Dendritic cell treated with granulocyte-macrophage colony-stimulating factor and Interleukin-4, amounts not matched to agents 40 ng/mL and 50 ng/mL, for 4 days (primary cell): ENCODE measurements around the gene CABS1.

Experiments used
- H3K27ac Mint-ChIP-seq: one replicate; pipeline ENCODE4 v1.8.0; 2022; ENCODE audit warnings: mild to moderate bottlenecking, mixed read lengths
- H3K27me3 Mint-ChIP-seq: one replicate; pipeline ENCODE4 v1.8.0; 2022; ENCODE audit warnings: mild to moderate bottlenecking, mixed read lengths
- H3K36me3 Mint-ChIP-seq: one replicate; pipeline ENCODE4 v1.8.0; 2022; ENCODE audit warnings: low read depth, mixed read lengths
- H3K4me1 Mint-ChIP-seq: one replicate; pipeline ENCODE4 v1.8.0; 2022; ENCODE audit warnings: low read depth, mixed read lengths
- H3K4me3 Mint-ChIP-seq: one replicate; pipeline ENCODE4 v1.8.0; 2022; ENCODE audit warnings: mild to moderate bottlenecking, moderate library complexity, mixed read lengths
- H3K9me3 Mint-ChIP-seq: one replicate; pipeline ENCODE4 v1.8.0; 2022; ENCODE audit warnings: mixed read lengths
- intact Hi-C: fragments of 100-400 bp; cut with micrococcal nuclease; formaldehyde crosslinking; loops from one replicate; pipeline ENCODE4 v1.15.0; 2022

The CABS1 gene

DNA sequence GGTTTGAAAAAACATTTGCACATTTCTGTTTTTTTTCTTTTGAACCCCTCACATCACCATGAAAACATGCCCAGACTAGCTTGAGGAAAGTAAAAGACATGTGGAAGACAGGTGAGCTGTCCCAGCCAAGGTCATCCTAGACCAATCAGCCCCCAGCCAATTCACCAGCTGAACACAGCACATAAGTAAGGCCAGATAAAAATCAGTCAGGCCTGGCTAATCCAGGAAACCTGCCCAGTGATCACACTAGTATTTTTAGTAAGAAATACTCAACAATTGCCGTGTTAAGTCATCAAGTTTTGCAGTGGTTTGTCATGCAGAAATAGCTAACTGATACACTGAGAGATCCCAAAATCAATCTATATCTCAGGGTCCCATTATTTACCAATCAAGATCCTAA lies 21.4 kb downstream of the CABS1 start:
- Mint-ChIP-seq H3K4me3 (no peak overlapping the region), H3K27ac (no peak overlapping the region), H3K4me1 (no peaks in the 10 kb centered on the region), H3K27me3 (no peaks in the 10 kb centered on the region), H3K36me3 (no peaks in the 10 kb centered on the region), H3K9me3 (no peaks in the 10 kb centered on the region)
- intact Hi-C loops, result no loop called here

DNA sequence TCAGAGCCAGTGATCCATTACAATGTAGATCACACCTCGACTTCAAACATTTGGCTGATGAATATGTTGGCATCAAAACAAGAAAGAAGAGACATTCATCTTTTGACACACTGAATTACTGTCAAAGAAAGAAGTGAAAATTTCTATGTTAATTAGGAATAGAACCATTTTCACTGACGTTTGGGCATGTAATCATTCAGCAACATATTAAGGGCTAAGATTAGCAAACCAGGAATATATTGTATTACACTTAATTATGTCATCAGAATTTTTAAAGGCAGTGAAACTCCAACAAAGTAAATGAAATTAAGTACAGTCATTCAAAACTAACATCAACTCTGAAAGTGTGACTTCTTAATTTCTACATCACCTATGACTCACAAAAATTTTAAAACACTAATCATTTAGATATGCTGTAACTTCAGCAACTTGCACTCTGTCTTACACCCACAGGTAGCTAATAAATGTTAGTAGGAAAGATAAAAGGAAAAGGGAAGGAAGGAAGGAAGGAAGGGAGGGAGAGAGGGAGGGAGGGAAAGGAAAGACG lies 24.4 kb downstream of the CABS1 start:
- Mint-ChIP-seq H3K4me3 (no peak overlapping the region), H3K27ac (no peak overlapping the region), H3K4me1 (no peaks in the 10 kb centered on the region), H3K27me3 (no peaks in the 10 kb centered on the region), H3K36me3 (no peaks in the 10 kb centered on the region), H3K9me3 (no peaks in the 10 kb centered on the region)
- intact Hi-C loops, result no loop called here

- Mint-ChIP-seq H3K27ac (no peak within 1 kb of the TSS), H3K4me1 (no peaks in the 10 kb centered on the region), H3K4me3 (no peak within 1 kb of the TSS), H3K36me3 (no peaks in the 10 kb centered on the region), H3K27me3 (no peaks in the 10 kb centered on the region), H3K9me3 (no peaks in the 10 kb centered on the region)
- intact Hi-C loops, result no loop called here
Measured at GRCh38 chr4:70360460-70360859, 25.7 kb downstream of the CABS1 start, which contains the start of gene SMR3A. Gene SMR3A (plus strand): TSS chr4:70360760. CDS start chr4:70362116, 1,356 bp downstream.

- Mint-ChIP-seq H3K4me1 (no peaks in the 10 kb centered on the region), H3K27ac (no peak overlapping the region), H3K9me3 (no peaks in the 10 kb centered on the region), H3K4me3 (no peak overlapping the region), H3K27me3 (no peaks in the 10 kb centered on the region), H3K36me3 (no peaks in the 10 kb centered on the region)
- intact Hi-C loops, result no loop called here
Measured at GRCh38 chr4:70364002-70364401, 29.2 kb downstream of the CABS1 start.

GRCh38 chr4:70365479-70365878 lies 30.7 kb downstream of the CABS1 start:
- H3K4me3 Mint-ChIP-seq, result no peak overlapping the region
- no peaks in the 10 kb centered on the region for H3K9me3 Mint-ChIP-seq
- no peaks in the 10 kb centered on the region for H3K36me3 Mint-ChIP-seq
- intact Hi-C loops, result no loop called here
- H3K4me1 Mint-ChIP-seq, result no peaks in the 10 kb centered on the region
- no peak overlapping the region for H3K27ac Mint-ChIP-seq
- H3K27me3 Mint-ChIP-seq, result no peaks in the 10 kb centered on the region

DNA sequence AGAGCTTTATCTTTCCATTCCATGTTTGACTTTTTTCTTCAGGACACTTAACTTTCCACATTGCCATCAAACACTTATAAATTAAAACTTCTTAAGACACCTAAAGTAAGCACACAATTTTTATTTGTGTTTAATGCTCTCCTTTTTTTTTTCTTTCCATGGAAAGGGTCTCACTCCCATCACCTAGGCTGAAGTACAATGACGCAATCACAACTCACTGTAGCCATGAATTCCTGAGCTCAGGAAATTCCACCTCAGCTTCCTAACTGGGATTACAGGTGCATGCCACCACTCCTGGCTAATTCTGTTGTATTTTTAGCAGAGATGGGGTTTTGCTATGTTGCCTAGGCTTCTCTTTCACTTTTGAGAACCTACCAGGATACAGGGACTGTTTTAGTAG lies 33.0 kb downstream of the CABS1 start:
- intact Hi-C loops, result no loop called here
- Mint-ChIP-seq H3K4me1 (no peaks in the 10 kb centered on the region), H3K27ac (no peak overlapping the region), H3K36me3 (no peaks in the 10 kb centered on the region), H3K4me3 (no peak overlapping the region), H3K27me3 (no peaks in the 10 kb centered on the region), H3K9me3 (no peaks in the 10 kb centered on the region)

DNA sequence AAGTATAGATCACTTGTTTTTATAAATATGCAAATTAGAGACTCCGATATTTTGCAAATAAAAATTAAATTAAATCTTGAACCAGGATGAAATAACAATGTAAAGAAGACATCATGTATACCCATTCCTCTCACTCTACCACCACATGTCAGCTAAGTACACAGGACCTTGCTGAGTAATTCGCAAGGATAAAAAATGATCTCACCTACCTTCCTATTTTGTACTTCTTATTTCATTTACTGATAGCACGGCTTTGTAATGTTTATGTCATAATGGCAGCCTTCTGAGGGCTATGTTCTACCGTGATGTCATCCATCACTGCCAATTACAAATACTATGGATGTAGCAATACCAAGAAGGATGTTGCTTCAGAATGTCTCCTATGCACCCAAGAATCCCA lies 37.2 kb downstream of the CABS1 start:
- intact Hi-C loops, result no loop called here
- Mint-ChIP-seq H3K36me3 (no peaks in the 10 kb centered on the region), H3K4me3 (no peak overlapping the region), H3K9me3 (peaks cover 9% of the 10 kb centered on the region), H3K27me3 (no peaks in the 10 kb centered on the region), H3K27ac (no peak overlapping the region), H3K4me1 (no peaks in the 10 kb centered on the region)

DNA sequence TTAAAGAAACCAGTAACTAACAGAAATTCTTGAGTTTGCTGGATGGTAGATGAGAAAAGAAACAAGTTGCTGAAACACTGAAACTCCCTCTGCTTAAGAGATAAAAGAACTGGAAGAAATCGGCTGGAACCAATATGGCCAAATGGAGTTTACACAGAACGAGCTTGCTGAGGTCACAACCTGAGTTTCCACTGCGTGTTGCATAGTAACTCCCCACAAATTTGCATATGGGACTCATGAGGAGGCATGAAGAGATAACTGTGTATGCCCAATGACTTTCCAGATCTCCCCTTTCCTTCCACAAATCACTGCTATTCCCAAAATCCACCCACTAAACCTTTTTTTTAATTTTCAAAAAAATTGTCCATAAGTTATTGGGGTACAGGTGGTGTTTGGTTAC lies 38.0 kb downstream of the CABS1 start:
- H3K4me1 Mint-ChIP-seq, result no peaks in the 10 kb centered on the region
- no peak overlapping the region for H3K4me3 Mint-ChIP-seq
- intact Hi-C loops, result no loop called here
- no peaks in the 10 kb centered on the region for H3K27me3 Mint-ChIP-seq
- H3K36me3 Mint-ChIP-seq, result no peaks in the 10 kb centered on the region
- peaks cover 9% of the 10 kb centered on the region for H3K9me3 Mint-ChIP-seq
- H3K27ac Mint-ChIP-seq, result no peak overlapping the region

DNA sequence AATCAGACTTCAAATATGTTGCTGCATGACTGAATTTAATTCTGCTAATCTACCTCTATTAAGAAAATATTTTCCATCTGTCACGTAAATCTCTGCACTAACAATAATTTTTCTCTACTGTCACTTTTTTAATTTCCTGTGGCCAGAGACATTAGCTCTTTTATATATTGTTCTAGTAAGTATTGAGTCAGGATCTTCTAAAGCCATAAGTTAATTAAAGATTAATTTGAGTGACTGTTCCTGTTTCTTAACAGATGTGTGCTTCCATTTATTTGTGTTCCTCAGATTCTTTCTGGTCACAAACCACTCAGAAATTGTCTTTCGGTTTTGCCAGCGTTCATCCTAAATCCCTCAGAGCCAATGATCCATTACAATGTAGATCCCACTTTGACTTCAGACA lies 45.8 kb downstream of the CABS1 start:
- no peak overlapping the region for H3K4me3 Mint-ChIP-seq
- no peaks in the 10 kb centered on the region for H3K27me3 Mint-ChIP-seq
- no peaks in the 10 kb centered on the region for H3K36me3 Mint-ChIP-seq
- no peaks in the 10 kb centered on the region for H3K4me1 Mint-ChIP-seq
- no peaks in the 10 kb centered on the region for H3K9me3 Mint-ChIP-seq
- no peak overlapping the region for H3K27ac Mint-ChIP-seq
- intact Hi-C loops, result no loop called here

- Mint-ChIP-seq H3K4me1 (no peaks in the 10 kb centered on the region), H3K9me3 (no peaks in the 10 kb centered on the region), H3K27ac (no peak within 1 kb of the TSS), H3K4me3 (no peak within 1 kb of the TSS), H3K27me3 (no peaks in the 10 kb centered on the region), H3K36me3 (no peaks in the 10 kb centered on the region)
- intact Hi-C loops, result no loop called here
Measured at GRCh38 chr4:70382691-70383181, 48.0 kb downstream of the CABS1 start, which contains the start of gene SMR3B. Gene SMR3B (plus strand): TSS chr4:70383131. CDS start chr4:70384511, 1,380 bp downstream.
